ENCODE results near the gene CACNA1B.
"Not testable (repeated sequence)": the region's sequence is repeated elsewhere in the genome, so short reads cannot be mapped to it uniquely, and the experiment has no call there.

CACNA1B gene

GRCh38 chr9:137877506-137878122 lies at the start of gene CACNA1B:
TSS of gene CACNA1B (plus strand) at chr9:137877782. CDS start at chr9:137877934, 152 bp downstream.
- peaks cover 34 to 35% of the 10 kb centered on the region in 2 donors for H3K27me3 ChIP-seq (ENCODE audit: control insufficient read depth in 1 of 2, insufficient read depth in 2 of 2, low read length in 2 of 2)
- H3K27ac ChIP-seq (ENCODE audit: low read length); H3K36me3 ChIP-seq (ENCODE audit: control insufficient read depth in 2 of 2, insufficient read depth in 2 of 2, low read length in 2 of 2); H3K9me3 ChIP-seq (ENCODE audit: control insufficient read depth in 2 of 2, low read length in 2 of 2); H3K9ac ChIP-seq (ENCODE audit: low read length in 2 of 2); H3K4me1 ChIP-seq (ENCODE audit: control insufficient read depth, insufficient read depth, low read length): not testable (repeated sequence)
- H3K4me3 ChIP-seq (ENCODE audit: low read length in 2 of 2), result peak within 1 kb of the TSS; percentile 31 to 68

- Histone ChIP-seq H3K4me3 (ENCODE audit: low read length in 2 of 2) (no peak overlapping the region), H3K4me1 (ENCODE audit: control insufficient read depth, insufficient read depth, low read length) (no peaks in the 10 kb centered on the region), H3K9ac (ENCODE audit: low read length in 2 of 2) (no peak overlapping the region), H3K9me3 (ENCODE audit: control insufficient read depth in 2 of 2, low read length in 2 of 2) (peaks cover 0 to 5% of the 10 kb centered on the region in 2 donors), H3K27me3 (ENCODE audit: control insufficient read depth in 1 of 2, insufficient read depth in 2 of 2, low read length in 2 of 2) (no peaks in the 10 kb centered on the region), H3K36me3 (ENCODE audit: control insufficient read depth in 2 of 2, insufficient read depth in 2 of 2, low read length in 2 of 2) (peaks cover 21 to 31% of the 10 kb centered on the region in 2 donors), H3K27ac (ENCODE audit: low read length) (no peak overlapping the region)
Measured at GRCh38 chr9:137827908-137828526, 49.6 kb upstream of the CACNA1B start.

- H3K9ac ChIP-seq (ENCODE audit: low read length in 2 of 2), result no peak overlapping the region
- H3K36me3 ChIP-seq (ENCODE audit: control insufficient read depth in 2 of 2, insufficient read depth in 2 of 2, low read length in 2 of 2), result peaks cover 23 to 31% of the 10 kb centered on the region in 2 donors
- H3K27ac ChIP-seq (ENCODE audit: low read length), result no peak overlapping the region
- no peaks in the 10 kb centered on the region for H3K4me1 ChIP-seq (ENCODE audit: control insufficient read depth, insufficient read depth, low read length)
- H3K9me3 ChIP-seq (ENCODE audit: control insufficient read depth in 2 of 2, low read length in 2 of 2), result peaks cover 0 to 5% of the 10 kb centered on the region in 2 donors
- no peak overlapping the region for H3K4me3 ChIP-seq (ENCODE audit: low read length in 2 of 2)
- no peaks in the 10 kb centered on the region for H3K27me3 ChIP-seq (ENCODE audit: control insufficient read depth in 1 of 2, insufficient read depth in 2 of 2, low read length in 2 of 2)
Measured at GRCh38 chr9:137828527-137829259, 48.9 kb upstream of the CACNA1B start.

- Histone ChIP-seq H3K36me3 (ENCODE audit: control insufficient read depth in 2 of 2, insufficient read depth in 2 of 2, low read length in 2 of 2) (peaks cover 24 to 25% of the 10 kb centered on the region in 2 donors), H3K4me1 (ENCODE audit: control insufficient read depth, insufficient read depth, low read length) (no peaks in the 10 kb centered on the region)
Measured at GRCh38 chr9:137829260-137829996, 48.2 kb upstream of the CACNA1B start.

GRCh38 chr9:137832191-137832700 lies 45.3 kb upstream of the CACNA1B start:
- no peak overlapping the region for H3K4me3 ChIP-seq (ENCODE audit: low read length in 2 of 2)
- H3K4me1 ChIP-seq (ENCODE audit: control insufficient read depth, insufficient read depth, low read length), result no peaks in the 10 kb centered on the region
- H3K9ac ChIP-seq (ENCODE audit: low read length in 2 of 2), result no peak overlapping the region
- H3K36me3 ChIP-seq (ENCODE audit: control insufficient read depth in 2 of 2, insufficient read depth in 2 of 2, low read length in 2 of 2), result peaks cover 20 to 28% of the 10 kb centered on the region in 2 donors
- H3K27me3 ChIP-seq (ENCODE audit: control insufficient read depth in 1 of 2, insufficient read depth in 2 of 2, low read length in 2 of 2), result no peaks in the 10 kb centered on the region
- no peak overlapping the region for H3K27ac ChIP-seq (ENCODE audit: low read length)
- no peaks in the 10 kb centered on the region for H3K9me3 ChIP-seq (ENCODE audit: control insufficient read depth in 2 of 2, low read length in 2 of 2)

More at GRCh38 chr9:137829260-137829996, 48.2 kb upstream of the CACNA1B start:
- Histone ChIP-seq H3K9me3 (ENCODE audit: control insufficient read depth in 2 of 2, low read length in 2 of 2) (peaks cover 0 to 5% of the 10 kb centered on the region in 2 donors), H3K9ac (ENCODE audit: low read length in 2 of 2) (no peak overlapping the region), H3K27me3 (ENCODE audit: control insufficient read depth in 1 of 2, insufficient read depth in 2 of 2, low read length in 2 of 2) (no peaks in the 10 kb centered on the region), H3K4me3 (ENCODE audit: low read length in 2 of 2) (no peak overlapping the region), H3K27ac (ENCODE audit: low read length) (no peak overlapping the region)

GRCh38 chr9:137832830-137833590 lies 44.6 kb upstream of the CACNA1B start:
- peaks cover 20 to 28% of the 10 kb centered on the region in 2 donors for H3K36me3 ChIP-seq (ENCODE audit: control insufficient read depth in 2 of 2, insufficient read depth in 2 of 2, low read length in 2 of 2)
- no peak overlapping the region for H3K27ac ChIP-seq (ENCODE audit: low read length)
- no peaks in the 10 kb centered on the region for H3K27me3 ChIP-seq (ENCODE audit: control insufficient read depth in 1 of 2, insufficient read depth in 2 of 2, low read length in 2 of 2)
- H3K9me3 ChIP-seq (ENCODE audit: control insufficient read depth in 2 of 2, low read length in 2 of 2), result no peaks in the 10 kb centered on the region
- no peak overlapping the region for H3K9ac ChIP-seq (ENCODE audit: low read length in 2 of 2)
- H3K4me1 ChIP-seq (ENCODE audit: control insufficient read depth, insufficient read depth, low read length), result no peaks in the 10 kb centered on the region
- no peak overlapping the region for H3K4me3 ChIP-seq (ENCODE audit: low read length in 2 of 2)

- H3K27me3 ChIP-seq (ENCODE audit: control insufficient read depth in 1 of 2, insufficient read depth in 2 of 2, low read length in 2 of 2), result no peaks in the 10 kb centered on the region
- H3K9ac ChIP-seq (ENCODE audit: low read length in 2 of 2), result no peak overlapping the region
- no peak overlapping the region for H3K27ac ChIP-seq (ENCODE audit: low read length)
- no peaks in the 10 kb centered on the region for H3K9me3 ChIP-seq (ENCODE audit: control insufficient read depth in 2 of 2, low read length in 2 of 2)
- H3K4me3 ChIP-seq (ENCODE audit: low read length in 2 of 2), result no peak overlapping the region
- peaks cover 20 to 28% of the 10 kb centered on the region in 2 donors for H3K36me3 ChIP-seq (ENCODE audit: control insufficient read depth in 2 of 2, insufficient read depth in 2 of 2, low read length in 2 of 2)
- no peaks in the 10 kb centered on the region for H3K4me1 ChIP-seq (ENCODE audit: control insufficient read depth, insufficient read depth, low read length)
Measured at GRCh38 chr9:137833721-137834613, 43.6 kb upstream of the CACNA1B start.

- Histone ChIP-seq H3K4me1 (ENCODE audit: control insufficient read depth, insufficient read depth, low read length) (no peaks in the 10 kb centered on the region), H3K9ac (ENCODE audit: low read length in 2 of 2) (no peak overlapping the region), H3K4me3 (ENCODE audit: low read length in 2 of 2) (no peak overlapping the region), H3K27me3 (ENCODE audit: control insufficient read depth in 1 of 2, insufficient read depth in 2 of 2, low read length in 2 of 2) (no peaks in the 10 kb centered on the region), H3K36me3 (ENCODE audit: control insufficient read depth in 2 of 2, insufficient read depth in 2 of 2, low read length in 2 of 2) (peaks cover 20 to 25% of the 10 kb centered on the region in 2 donors), H3K9me3 (ENCODE audit: control insufficient read depth in 2 of 2, low read length in 2 of 2) (no peaks in the 10 kb centered on the region), H3K27ac (ENCODE audit: low read length) (no peak overlapping the region)
Measured at GRCh38 chr9:137834846-137835546, 42.6 kb upstream of the CACNA1B start.

Measured in stomach smooth muscle (tissue), 2 donors.